Activated CD4-positive, CD25-positive, alpha-beta regulatory T cell treated with anti-CD3 and anti-CD28 coated beads, Interleukin-2, amount 50 U/mL, for 16 hours (primary cell): ENCODE measurements around the gene OR10G6.
"Not testable (repeated sequence)": the region's sequence is repeated elsewhere in the genome, so short reads cannot be mapped to it uniquely, and the experiment has no call there.

Experiments used
- DNase-seq: peaks from one replicate; pipeline ENCODE4 v3.0.0-alpha.2; 2020; ENCODE audit warnings: low read depth, low spot score

Gene OR10G6

GRCh38 chr11:123995119-123995518 lies at the start of gene OR10G6:
TSS of gene OR10G6 (minus strand) at chr11:123995161. CDS start at chr11:123995161, 0 bp downstream.
- no peak for DNase-seq

- DNase-seq = no peak
These were observed 48.5 kb upstream of the OR10G6 start for GRCh38 chr11:124043420-124043819.

- DNase-seq = no peak
These were observed 46.3 kb upstream of the OR10G6 start, which contains the start of gene OR10G7 for GRCh38 chr11:124041254-124041653. TSS of gene OR10G7 (minus strand) at chr11:124041325. CDS start at chr11:124039001, 2,324 bp downstream.

- DNase-seq = no peak
These were observed 44.6 kb upstream of the OR10G6 start for GRCh38 chr11:124039557-124039956.

GRCh38 chr11:124036666-124037065 lies 41.7 kb upstream of the OR10G6 start:
- DNase-seq = no peak

- DNase-seq = no peak
These were observed 31.5 kb upstream of the OR10G6 start, which contains the start of gene OR10G8 for GRCh38 chr11:124026498-124026897. TSS of gene OR10G8 (plus strand) at chr11:124026798. CDS start at chr11:124029623, 2,825 bp downstream.

- not testable (repeated sequence) for DNase-seq
These were observed 20.9 kb upstream of the OR10G6 start for GRCh38 chr11:124015837-124016236.

GRCh38 chr11:124012697-124013096 lies 17.7 kb upstream of the OR10G6 start, which contains the start of gene OR10G4:
TSS of gene OR10G4 (plus strand) at chr11:124012997. CDS start at chr11:124015575, 2,578 bp downstream.
- DNase-seq = no peak

GRCh38 chr11:123979311-123979710 lies 15.7 kb downstream of the OR10G6 start:
- DNase-seq = no peak

- DNase-seq = no peak
These were observed 17.1 kb downstream of the OR10G6 start, which contains the start of gene OR10S1 for GRCh38 chr11:123977731-123978347. TSS of gene OR10S1 (minus strand) at chr11:123977781. CDS start at chr11:123977664, 117 bp downstream.

- DNase-seq = no peak
These were observed 18.0 kb downstream of the OR10G6 start for GRCh38 chr11:123976770-123977560.

GRCh38 chr11:123973816-123974215 lies 21.1 kb downstream of the OR10G6 start:
- no peak for DNase-seq

- no peak for DNase-seq
These were observed 38.2 kb downstream of the OR10G6 start for GRCh38 chr11:123956752-123957151.

- no peak for DNase-seq
These were observed 49.8 kb downstream of the OR10G6 start for GRCh38 chr11:123945132-123945531.
